NCI-H1694 treated with DMSO at 0.1 percent for 48 hours (cell line): ENCODE results near the gene SRCIN1.
"Not testable (repeated sequence)": the region's sequence is repeated elsewhere in the genome, so short reads cannot be mapped to it uniquely, and the experiment has no call there.

Source experiments
- DNase-seq: peaks from one replicate; lab custom pipeline; 2025; lab: John Stamatoyannopoulos, UW

SRCIN1 gene

GRCh38 chr17:38605841-38606645, at the start of gene SRCIN1:
SRCIN1 (minus strand) TSS chr17:38605952; CDS start chr17:38605705, 247 bp downstream.
- peak; percentile 63 for DNase-seq

- DNase-seq: no peak
Observed at GRCh38 chr17:38654411-38655398, 49.0 kb upstream of the SRCIN1 start.

GRCh38 chr17:38653679-38654078, 47.9 kb upstream of the SRCIN1 start:
- no peak for DNase-seq

- no peak for DNase-seq
Observed at GRCh38 chr17:38653230-38653629, 47.5 kb upstream of the SRCIN1 start.

GRCh38 chr17:38650653-38651173, 45.0 kb upstream of the SRCIN1 start:
- DNase-seq: not testable (repeated sequence)

- DNase-seq: no peak
Observed at GRCh38 chr17:38637951-38638350, 32.2 kb upstream of the SRCIN1 start.

- DNase-seq: no peak
Observed at GRCh38 chr17:38636054-38636453, 30.3 kb upstream of the SRCIN1 start.

GRCh38 chr17:38632334-38632733, 26.6 kb upstream of the SRCIN1 start:
- DNase-seq: no peak

- no peak for DNase-seq
Observed at GRCh38 chr17:38628441-38628840, 22.7 kb upstream of the SRCIN1 start.

GRCh38 chr17:38627957-38628356, 22.2 kb upstream of the SRCIN1 start:
- DNase-seq: no peak

- DNase-seq: not testable (repeated sequence)
Observed at GRCh38 chr17:38626606-38627226, 21.0 kb upstream of the SRCIN1 start.

- DNase-seq: no peak
Observed at GRCh38 chr17:38625482-38625881, 19.7 kb upstream of the SRCIN1 start.

- DNase-seq: not testable (repeated sequence)
Observed at GRCh38 chr17:38624782-38625355, 19.1 kb upstream of the SRCIN1 start.

GRCh38 chr17:38621538-38621937, 15.8 kb upstream of the SRCIN1 start:
- no peak for DNase-seq

- no peak for DNase-seq
Observed at GRCh38 chr17:38620551-38621277, 15.0 kb upstream of the SRCIN1 start.

- no peak for DNase-seq
Observed at GRCh38 chr17:38619937-38620550, 14.3 kb upstream of the SRCIN1 start.

GRCh38 chr17:38619451-38619795, 13.7 kb upstream of the SRCIN1 start:
- no peak for DNase-seq

GRCh38 chr17:38617967-38618760, 12.4 kb upstream of the SRCIN1 start:
- peak; percentile 40 for DNase-seq

GRCh38 chr17:38617074-38617860, 11.5 kb upstream of the SRCIN1 start:
- peak; percentile 75 for DNase-seq
